Measurements from ENCODE around the gene ANKRD9. TPM values are rescaled to one million over a fixed set of nuclear protein-coding genes. Genes with fewer than 3 reads are reported as not detected.

Gene ANKRD9
- total and polyA plus RNA-seq, 10 of the 15 experiments (the other 5 are each of a cell fraction or from before 2014, with no cell fraction given), result 0.03 to 3.6 (median 0.49) TPM

DNA sequence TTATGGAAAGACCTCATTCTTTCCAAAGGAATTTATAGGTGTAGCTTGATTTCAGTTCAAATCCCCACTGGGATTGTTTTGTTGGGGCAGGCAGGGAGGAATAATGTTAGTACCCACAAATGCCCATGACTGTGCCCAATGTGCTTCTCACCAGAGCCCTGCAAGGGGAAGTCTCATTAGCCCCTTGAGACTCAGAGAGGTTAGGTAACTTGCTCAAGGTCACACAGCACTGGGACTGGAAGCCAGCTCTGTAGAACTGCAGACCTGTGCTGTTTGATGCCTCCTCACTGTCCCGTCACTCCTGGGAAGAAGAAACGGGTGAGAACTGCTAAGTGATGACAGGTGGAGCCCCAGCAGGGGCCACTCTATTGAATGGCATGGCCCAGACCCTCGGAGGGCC is 8.9 kb downstream of the ANKRD9 start (continued):
- TF ChIP-seq ZNF687 (IDR thresholded peaks at IDR 0.05) (no peak), SREBF2 (IDR thresholded peaks at IDR 0.05; ENCODE audit: low read length) (no peak), NR2C2 (IDR thresholded peaks at IDR 0.05; ENCODE audit: borderline replicate concordance, control insufficient read depth, insufficient read length, low read depth) (no peak), PAX5 (IDR thresholded peaks at IDR 0.05; ENCODE audit: borderline replicate concordance, low read depth, low read length) (no peak), TARDBP (IDR thresholded peaks at IDR 0.05; ENCODE audit: borderline replicate concordance) (no peak), MYC (IDR thresholded peaks at IDR 0.05; ENCODE audit: insufficient read depth, insufficient read length, insufficient replicate concordance, low read length, severe bottlenecking) (no peak)
- TF ChIP-seq, protein P1, sequence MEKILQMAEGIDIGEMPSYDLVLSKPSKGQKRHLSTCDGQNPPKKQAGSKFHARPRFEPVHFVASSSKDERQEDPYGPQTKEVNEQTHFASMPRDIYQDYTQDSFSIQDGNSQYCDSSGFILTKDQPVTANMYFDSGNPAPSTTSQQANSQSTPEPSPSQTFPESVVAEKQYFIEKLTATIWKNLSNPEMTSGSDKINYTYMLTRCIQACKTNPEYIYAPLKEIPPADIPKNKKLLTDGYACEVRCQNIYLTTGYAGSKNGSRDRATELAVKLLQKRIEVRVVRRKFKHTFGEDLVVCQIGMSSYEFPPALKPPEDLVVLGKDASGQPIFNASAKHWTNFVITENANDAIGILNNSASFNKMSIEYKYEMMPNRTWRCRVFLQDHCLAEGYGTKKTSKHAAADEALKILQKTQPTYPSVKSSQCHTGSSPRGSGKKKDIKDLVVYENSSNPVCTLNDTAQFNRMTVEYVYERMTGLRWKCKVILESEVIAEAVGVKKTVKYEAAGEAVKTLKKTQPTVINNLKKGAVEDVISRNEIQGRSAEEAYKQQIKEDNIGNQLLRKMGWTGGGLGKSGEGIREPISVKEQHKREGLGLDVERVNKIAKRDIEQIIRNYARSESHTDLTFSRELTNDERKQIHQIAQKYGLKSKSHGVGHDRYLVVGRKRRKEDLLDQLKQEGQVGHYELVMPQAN (conservative IDR thresholded peaks at IDR 0.05), result no peak

Measured in GM12878 (cell line).